ENCODE data around the gene PNKD.

The PNKD gene

DNA sequence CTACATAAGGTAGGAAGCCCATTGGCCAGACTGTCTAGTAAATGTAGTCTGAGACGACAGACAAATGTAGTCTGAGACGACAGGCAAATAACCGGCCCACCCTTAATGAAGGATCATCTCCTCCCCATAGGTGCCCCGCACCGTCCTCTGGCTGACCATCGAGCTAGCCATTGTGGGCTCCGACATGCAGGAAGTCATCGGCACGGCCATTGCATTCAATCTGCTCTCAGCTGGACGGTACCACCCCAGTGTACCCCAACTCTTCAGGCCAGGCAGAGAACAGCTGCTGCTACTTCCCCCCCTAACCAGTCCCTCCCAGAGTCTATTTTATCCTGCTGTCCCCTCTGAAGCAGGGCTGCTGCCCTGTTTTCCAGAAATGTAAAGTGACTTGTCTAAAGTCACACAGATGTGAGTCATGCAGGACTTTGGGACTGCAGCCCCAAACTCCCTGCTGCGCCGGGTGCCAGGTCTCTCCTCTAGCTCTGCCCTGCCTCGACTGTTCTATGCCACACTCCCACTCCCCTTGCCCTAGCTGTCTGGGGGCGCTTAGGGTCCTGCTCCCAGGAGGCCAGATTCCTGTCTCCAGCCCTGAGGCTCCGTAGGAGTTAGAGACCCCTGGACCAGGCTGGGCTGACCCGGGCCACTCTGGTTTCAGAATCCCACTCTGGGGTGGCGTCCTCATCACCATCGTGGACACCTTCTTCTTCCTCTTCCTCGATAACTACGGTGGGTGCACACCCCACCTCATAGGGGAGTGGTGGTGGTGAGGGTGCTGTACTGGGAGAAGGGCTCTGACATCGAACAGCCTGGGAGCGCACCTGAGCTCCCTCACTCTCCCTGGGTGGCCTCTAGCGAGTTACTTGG is 116.4 kb downstream of the PNKD start:
- TF ChIP-seq, protein P1, sequence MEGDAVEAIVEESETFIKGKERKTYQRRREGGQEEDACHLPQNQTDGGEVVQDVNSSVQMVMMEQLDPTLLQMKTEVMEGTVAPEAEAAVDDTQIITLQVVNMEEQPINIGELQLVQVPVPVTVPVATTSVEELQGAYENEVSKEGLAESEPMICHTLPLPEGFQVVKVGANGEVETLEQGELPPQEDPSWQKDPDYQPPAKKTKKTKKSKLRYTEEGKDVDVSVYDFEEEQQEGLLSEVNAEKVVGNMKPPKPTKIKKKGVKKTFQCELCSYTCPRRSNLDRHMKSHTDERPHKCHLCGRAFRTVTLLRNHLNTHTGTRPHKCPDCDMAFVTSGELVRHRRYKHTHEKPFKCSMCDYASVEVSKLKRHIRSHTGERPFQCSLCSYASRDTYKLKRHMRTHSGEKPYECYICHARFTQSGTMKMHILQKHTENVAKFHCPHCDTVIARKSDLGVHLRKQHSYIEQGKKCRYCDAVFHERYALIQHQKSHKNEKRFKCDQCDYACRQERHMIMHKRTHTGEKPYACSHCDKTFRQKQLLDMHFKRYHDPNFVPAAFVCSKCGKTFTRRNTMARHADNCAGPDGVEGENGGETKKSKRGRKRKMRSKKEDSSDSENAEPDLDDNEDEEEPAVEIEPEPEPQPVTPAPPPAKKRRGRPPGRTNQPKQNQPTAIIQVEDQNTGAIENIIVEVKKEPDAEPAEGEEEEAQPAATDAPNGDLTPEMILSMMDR (IDR thresholded peaks at IDR 0.05; ENCODE audit: extremely low read depth, missing control alignments) = no peak
- DNase-seq (ENCODE audit: low spot score) = no peak

DNA sequence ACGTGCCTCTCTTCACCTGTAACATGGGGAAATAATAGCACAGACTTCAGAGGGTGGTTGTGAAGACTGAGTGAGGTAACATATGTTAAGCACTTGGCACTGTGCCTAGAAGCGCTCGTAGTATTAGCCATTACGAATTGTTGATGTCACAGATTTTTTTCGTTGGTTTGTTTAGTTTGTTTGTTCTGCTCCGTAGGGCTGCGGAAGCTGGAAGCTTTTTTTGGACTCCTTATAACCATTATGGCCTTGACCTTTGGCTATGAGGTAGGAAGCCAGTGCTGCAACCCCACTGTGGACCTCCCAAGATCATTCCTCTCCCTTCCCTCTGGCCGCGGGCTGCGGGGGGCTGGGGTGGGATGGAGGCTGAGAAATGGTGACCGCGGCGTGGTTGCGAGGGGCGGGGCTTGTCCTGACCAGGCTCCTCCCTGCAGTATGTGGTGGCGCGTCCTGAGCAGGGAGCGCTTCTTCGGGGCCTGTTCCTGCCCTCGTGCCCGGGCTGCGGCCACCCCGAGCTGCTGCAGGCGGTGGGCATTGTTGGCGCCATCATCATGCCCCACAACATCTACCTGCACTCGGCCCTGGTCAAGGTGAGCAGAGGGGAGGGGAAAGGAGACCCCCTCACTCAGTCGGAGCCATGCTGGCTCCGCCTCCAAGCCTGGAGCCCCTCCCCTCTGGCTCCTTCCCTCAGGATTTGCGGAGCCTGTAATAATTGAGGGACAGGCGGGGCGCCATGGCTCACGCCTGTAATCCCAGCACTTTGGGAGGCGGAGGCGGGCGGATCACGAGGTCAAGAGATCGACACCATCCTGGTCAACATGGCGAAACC is 117.3 kb downstream of the PNKD start:
- DNase-seq (ENCODE audit: low spot score) = no peak
- TF ChIP-seq, protein P1 (IDR thresholded peaks at IDR 0.05; ENCODE audit: extremely low read depth, missing control alignments) = no peak

DNA sequence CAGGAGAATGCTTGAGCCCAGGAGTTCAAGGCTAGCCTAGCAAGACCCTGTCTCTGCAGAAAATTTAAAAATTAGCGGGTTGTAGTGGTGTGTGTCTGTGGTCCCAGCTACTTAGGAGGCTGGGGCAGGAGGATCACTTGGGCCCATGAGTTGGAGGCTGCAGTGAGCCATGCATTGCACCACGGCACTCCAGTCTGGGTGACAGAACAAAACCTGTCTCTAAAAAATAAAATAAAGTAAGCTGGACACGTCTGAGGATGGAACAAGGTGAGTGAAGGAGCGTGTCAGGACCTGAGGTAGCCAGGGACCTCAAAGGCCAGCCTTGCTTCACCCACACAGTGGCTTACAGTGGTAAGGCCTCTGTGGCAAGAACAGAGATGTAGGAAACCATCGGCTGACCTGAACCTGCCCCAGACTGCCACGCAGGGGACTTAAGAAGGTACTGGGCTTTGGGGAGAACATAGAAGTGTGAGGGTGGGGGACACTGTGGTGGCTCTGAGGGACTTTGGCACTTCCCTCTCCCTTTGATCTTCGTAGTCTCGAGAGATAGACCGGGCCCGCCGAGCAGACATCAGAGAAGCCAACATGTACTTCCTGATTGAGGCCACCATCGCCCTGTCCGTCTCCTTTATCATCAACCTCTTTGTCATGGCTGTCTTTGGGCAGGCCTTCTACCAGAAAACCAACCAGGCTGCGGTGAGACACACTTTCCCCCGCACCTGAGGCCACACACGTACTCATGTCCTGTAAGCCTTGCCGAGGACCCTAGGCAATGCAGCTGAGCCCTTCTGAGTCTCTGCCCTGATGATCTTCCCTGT is 119.2 kb downstream of the PNKD start:
- TF ChIP-seq, protein P1 (IDR thresholded peaks at IDR 0.05; ENCODE audit: extremely low read depth, missing control alignments) = no peak
- no peak for DNase-seq (ENCODE audit: low spot score)

DNA sequence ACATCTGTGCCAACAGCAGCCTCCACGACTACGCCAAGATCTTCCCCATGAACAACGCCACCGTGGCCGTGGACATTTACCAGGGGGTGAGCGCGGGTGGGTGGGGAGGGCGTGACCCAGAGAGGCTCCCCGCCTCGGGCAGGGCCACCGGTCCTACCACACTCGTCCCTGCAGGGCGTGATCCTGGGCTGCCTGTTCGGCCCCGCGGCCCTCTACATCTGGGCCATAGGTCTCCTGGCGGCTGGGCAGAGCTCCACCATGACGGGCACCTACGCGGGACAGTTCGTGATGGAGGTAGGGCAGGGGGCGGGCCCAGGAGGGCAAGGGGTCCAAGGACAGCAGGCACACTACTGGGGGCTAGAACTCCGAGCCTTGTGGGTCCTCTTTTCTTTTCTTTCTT is 120.9 kb downstream of the PNKD start:
- no peak for DNase-seq (ENCODE audit: low spot score)
- TF ChIP-seq, protein P1 (IDR thresholded peaks at IDR 0.05; ENCODE audit: extremely low read depth, missing control alignments) = no peak

GRCh38 chr2:218392459-218392858 is 122.1 kb downstream of the PNKD start:
- TF ChIP-seq, protein P1 (IDR thresholded peaks at IDR 0.05; ENCODE audit: extremely low read depth, missing control alignments) = no peak
- no peak for DNase-seq (ENCODE audit: low spot score)

DNA sequence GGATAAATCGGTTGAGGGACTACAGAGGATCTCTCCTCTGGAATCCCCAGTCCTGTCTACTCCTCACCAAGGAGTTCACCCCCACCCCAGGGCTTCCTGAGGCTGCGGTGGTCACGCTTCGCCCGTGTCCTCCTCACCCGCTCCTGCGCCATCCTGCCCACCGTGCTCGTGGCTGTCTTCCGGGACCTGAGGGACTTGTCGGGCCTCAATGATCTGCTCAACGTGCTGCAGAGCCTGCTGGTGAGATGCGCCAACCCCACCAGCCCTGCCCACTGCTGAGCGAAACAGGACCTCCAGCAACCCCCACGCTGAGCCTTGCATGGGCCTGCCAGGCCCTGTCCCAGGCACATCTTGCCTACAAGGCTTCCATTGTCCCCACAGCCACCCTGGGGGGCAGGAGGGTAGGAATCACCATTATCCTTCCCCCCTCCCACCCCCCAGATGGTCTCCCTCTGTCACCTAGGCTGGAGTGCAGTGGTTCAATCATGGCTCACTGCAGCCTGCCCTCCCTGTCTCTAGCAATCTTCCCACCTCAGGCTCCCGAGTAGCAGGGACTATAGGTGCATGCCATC is 122.7 kb downstream of the PNKD start:
- DNase-seq (ENCODE audit: low spot score) = no peak
- TF ChIP-seq, protein P1 (IDR thresholded peaks at IDR 0.05; ENCODE audit: extremely low read depth, missing control alignments) = no peak
